Measurements from ENCODE around the gene OOSP1.
"Not testable (repeated sequence)": the region's sequence is repeated elsewhere in the genome, so short reads cannot be mapped to it uniquely, and the experiment has no call there.

The OOSP1 gene

GRCh38 chr11:59954219-59954847 lies 16.1 kb downstream of the OOSP1 start:
- no peak for DNase-seq (ENCODE audit: low read depth)
- no peak overlapping the region for H3K4me3 ChIP-seq (ENCODE audit: low read depth, low read length)

- no peak for DNase-seq (ENCODE audit: low read depth)
- H3K4me3 ChIP-seq (ENCODE audit: low read depth, low read length): no peak overlapping the region
These were observed 18.9 kb downstream of the OOSP1 start for GRCh38 chr11:59957094-59957493.

- H3K4me3 ChIP-seq (ENCODE audit: low read depth, low read length): no peak overlapping the region
- DNase-seq (ENCODE audit: low read depth): no peak
These were observed 22.5 kb downstream of the OOSP1 start for GRCh38 chr11:59960502-59961381.

GRCh38 chr11:59962107-59962482 lies 23.9 kb downstream of the OOSP1 start:
- H3K4me3 ChIP-seq (ENCODE audit: low read depth, low read length): no peak overlapping the region
- no peak for DNase-seq (ENCODE audit: low read depth)

- no peak within 1 kb of the TSS for H3K4me3 ChIP-seq (ENCODE audit: low read depth, low read length)
These were observed 25.5 kb downstream of the OOSP1 start, which contains the start of gene OOSP4A for GRCh38 chr11:59963733-59964132. Gene OOSP4A (plus strand): TSS chr11:59964033. CDS start chr11:59964033, 0 bp downstream.

GRCh38 chr11:59965424-59965823 lies 27.2 kb downstream of the OOSP1 start:
- DNase-seq (ENCODE audit: low read depth): no peak
- no peak overlapping the region for H3K4me3 ChIP-seq (ENCODE audit: low read depth, low read length)

More at GRCh38 chr11:59963733-59964132, 25.5 kb downstream of the OOSP1 start, which contains the start of gene OOSP4A:
- no peak for DNase-seq (ENCODE audit: low read depth)

GRCh38 chr11:59966201-59966600 lies 28.0 kb downstream of the OOSP1 start:
- no peak for DNase-seq (ENCODE audit: low read depth)
- H3K4me3 ChIP-seq (ENCODE audit: low read depth, low read length): no peak overlapping the region

GRCh38 chr11:59967677-59968394 lies 29.6 kb downstream of the OOSP1 start:
- DNase-seq (ENCODE audit: low read depth): no peak
- H3K4me3 ChIP-seq (ENCODE audit: low read depth, low read length): no peak overlapping the region

GRCh38 chr11:59968395-59968783 lies 30.2 kb downstream of the OOSP1 start:
- no peak for DNase-seq (ENCODE audit: low read depth)
- no peak overlapping the region for H3K4me3 ChIP-seq (ENCODE audit: low read depth, low read length)

- H3K4me3 ChIP-seq (ENCODE audit: low read depth, low read length): no peak overlapping the region
- no peak for DNase-seq (ENCODE audit: low read depth)
These were observed 34.9 kb downstream of the OOSP1 start for GRCh38 chr11:59973097-59973496.

GRCh38 chr11:59981106-59981770 lies 43.0 kb downstream of the OOSP1 start:
- DNase-seq (ENCODE audit: low read depth): no peak
- H3K4me3 ChIP-seq (ENCODE audit: low read depth, low read length): no peak overlapping the region

GRCh38 chr11:59982037-59982436 lies 43.8 kb downstream of the OOSP1 start:
- DNase-seq (ENCODE audit: low read depth); H3K4me3 ChIP-seq (ENCODE audit: low read depth, low read length): not testable (repeated sequence)

GRCh38 chr11:59983212-59983611 lies 45.0 kb downstream of the OOSP1 start:
- no peak overlapping the region for H3K4me3 ChIP-seq (ENCODE audit: low read depth, low read length)
- no peak for DNase-seq (ENCODE audit: low read depth)

- no peak overlapping the region for H3K4me3 ChIP-seq (ENCODE audit: low read depth, low read length)
- no peak for DNase-seq (ENCODE audit: low read depth)
These were observed 46.1 kb downstream of the OOSP1 start for GRCh38 chr11:59984368-59984767.

GRCh38 chr11:59990421-59990820 lies 52.2 kb downstream of the OOSP1 start:
- H3K4me3 ChIP-seq (ENCODE audit: low read depth, low read length): no peak overlapping the region
- no peak for DNase-seq (ENCODE audit: low read depth)

GRCh38 chr11:59992425-59992824 lies 54.2 kb downstream of the OOSP1 start:
- DNase-seq (ENCODE audit: low read depth): no peak
- no peak overlapping the region for H3K4me3 ChIP-seq (ENCODE audit: low read depth, low read length)

GRCh38 chr11:59997800-59998199 lies 59.6 kb downstream of the OOSP1 start:
- no peak for DNase-seq (ENCODE audit: low read depth)
- no peak overlapping the region for H3K4me3 ChIP-seq (ENCODE audit: low read depth, low read length)

GRCh38 chr11:59999691-60000090 lies 61.5 kb downstream of the OOSP1 start:
- H3K4me3 ChIP-seq (ENCODE audit: low read depth, low read length): no peak overlapping the region
- no peak for DNase-seq (ENCODE audit: low read depth)

GRCh38 chr11:60003729-60004128 lies 65.5 kb downstream of the OOSP1 start:
- DNase-seq (ENCODE audit: low read depth): no peak
- H3K4me3 ChIP-seq (ENCODE audit: low read depth, low read length): no peak overlapping the region

GRCh38 chr11:60005360-60005759 lies 67.1 kb downstream of the OOSP1 start:
- no peak for DNase-seq (ENCODE audit: low read depth)
- H3K4me3 ChIP-seq (ENCODE audit: low read depth, low read length): no peak overlapping the region
